B cell (primary cell): ENCODE measurements around the gene FADS1. TPM values are rescaled to one million over a fixed set of nuclear protein-coding genes. Genes with fewer than 3 reads are reported as not detected.

Source experiments
- ATAC-seq: fragments of 200-7000 bp; cut with Tn5 transposase; one replicate; pipeline ENCODE4 v1.10.0; 2021; ENCODE audit warnings: low read depth, mild to moderate bottlenecking, moderate number of reproducible peaks, moderate library complexity
- CTCF ChIA-PET: fragments of 350-600 bp; sonication (Branson Sonifier 250); formaldehyde crosslinking; loops from one replicate; lab custom pipeline; 2021; ENCODE audit warnings: antibody characterized with exemption, inconsistent platforms; lab: Charles Lee
- POLR2A ChIA-PET: fragments of 350-600 bp; sonication (Branson Sonifier 250); formaldehyde crosslinking; loops from one replicate; lab custom pipeline; 2021; ENCODE audit warnings: antibody characterized with exemption; lab: Charles Lee
- DNase-seq: peaks from one replicate; pipeline ENCODE4 v3.0.0; 2013
- H2AFZ ChIP-seq: 2 replicates; pipeline ENCODE4 v1.6.1; 2012; ENCODE audit warnings: mild to moderate bottlenecking, low read depth, low read length; ENCODE audit not compliant: insufficient read depth, poor library complexity, severe bottlenecking
- H3K27ac ChIP-seq, 2 donors: 1 replicate in 1 of 2; 2 replicates in 1 of 2; pipeline ENCODE4 v1.5.1; 2012 to 2013; ENCODE audit warnings: low read length in 2 of 2, mild to moderate bottlenecking in 2 of 2, moderate library complexity in 1 of 2
- H3K27me3 ChIP-seq, 4 experiments: fragments of 200-600 bp in 1 of 4; sonication (generic) in 1 of 4; replicated peaks in 1 of 4; 1 replicate in 2 of 4; 2 replicates in 2 of 4; pipeline versions ENCODE4 v1.6.1 to v1.7.0; 2013 to 2016; ENCODE audit warnings: low read length in 3 of 4, mild to moderate bottlenecking in 2 of 4, mixed read lengths in 1 of 4, moderate library complexity in 1 of 4; ENCODE audit not compliant: insufficient read depth in 4 of 4, control insufficient read depth in 3 of 4; ENCODE audit errors: control extremely low read depth in 1 of 4
- H3K36me3 ChIP-seq, 2 experiments: replicated peaks in 1 of 2; 1 replicate in 1 of 2; 2 replicates in 1 of 2; pipeline versions ENCODE4 v1.6.1 to v1.7.1; 2013; ENCODE audit warnings: low read length in 1 of 2; ENCODE audit not compliant: insufficient read depth in 2 of 2, control insufficient read depth in 1 of 2; ENCODE audit errors: control extremely low read depth in 1 of 2, extremely low read depth in 1 of 2
- H3K4me1 ChIP-seq, 2 donors: fragments of 200-600 bp in 1 of 2; sonication (generic) in 1 of 2; 1 replicate in 1 of 2; 2 replicates in 1 of 2; pipeline versions ENCODE4 v1.5.1 to v1.6.1; 2013 to 2017; ENCODE audit warnings: low read length in 2 of 2; ENCODE audit not compliant: control insufficient read depth in 2 of 2, insufficient read depth in 2 of 2
- H3K4me2 ChIP-seq: replicated peaks from 2 replicates; pipeline ENCODE3; 2012; ENCODE audit warnings: mild to moderate bottlenecking, low read depth, low read length; ENCODE audit not compliant: poor library complexity, severe bottlenecking
- H3K4me3 ChIP-seq, 5 experiments: fragments of 200-600 bp in 1 of 5; sonication (generic) in 1 of 5; 1 replicate in 3 of 5; 2 replicates in 2 of 5; pipeline versions ENCODE4 v1.5.1 to v1.7.0; 2011 to 2016; ENCODE audit warnings: low read length in 4 of 5, mild to moderate bottlenecking in 4 of 5, low read depth in 2 of 5, control low read depth in 1 of 5, moderate library complexity in 1 of 5; ENCODE audit not compliant: insufficient read depth in 1 of 5; ENCODE audit errors: control extremely low read depth in 1 of 5, extremely low read depth in 1 of 5
- H3K79me2 ChIP-seq: fragments of 200-600 bp; sonication (generic); one replicate; pipeline ENCODE4 v1.6.0; 2016; ENCODE audit warnings: low read length; ENCODE audit not compliant: control insufficient read depth, insufficient read depth
- H3K9ac ChIP-seq: fragments of 200-600 bp; sonication (generic); 2 replicates; pipeline ENCODE4 v1.6.1; 2017; ENCODE audit warnings: mild to moderate bottlenecking, low read length, moderate library complexity
- H3K9me3 ChIP-seq, 3 donors: one replicate each; pipeline versions ENCODE4 v1.6.1 to v1.7.1; 2013; ENCODE audit warnings: low read length in 2 of 3; ENCODE audit not compliant: control insufficient read depth in 2 of 3, insufficient read depth in 1 of 3; ENCODE audit errors: control extremely low read depth in 1 of 3
- H4K20me1 ChIP-seq: 2 replicates; pipeline ENCODE4 v1.6.0; 2012; ENCODE audit warnings: mild to moderate bottlenecking, low read length; ENCODE audit not compliant: insufficient read depth, control insufficient read depth, poor library complexity, severe bottlenecking
- H3K27ac Mint-ChIP-seq: one replicate; pipeline ENCODE4 v1.8.0; 2021; ENCODE audit warnings: mixed read lengths
- H3K27me3 Mint-ChIP-seq: one replicate; pipeline ENCODE4 v1.8.0; 2021; ENCODE audit warnings: mixed read lengths
- H3K4me1 Mint-ChIP-seq: one replicate; pipeline ENCODE4 v1.8.0; 2021; ENCODE audit warnings: mixed read lengths
- H3K4me3 Mint-ChIP-seq: one replicate; pipeline ENCODE4 v1.8.0; 2021; ENCODE audit warnings: mixed read lengths
- H3K9me3 Mint-ChIP-seq: one replicate; pipeline ENCODE4 v1.8.0; 2022; ENCODE audit warnings: mixed read lengths; ENCODE audit not compliant: insufficient read depth
- EZH2 ChIP-seq: IDR thresholded peaks from 2 replicates; pipeline ENCODE4 v1.6.1; 2012; ENCODE audit warnings: borderline replicate concordance, low read depth, mild to moderate bottlenecking, moderate library complexity, low read length; ENCODE audit not compliant: insufficient read depth, poor library complexity, severe bottlenecking
- WGBS: methylation state at CpG from one replicate; pipeline ENCODE4 v1.1.5; 2013; ENCODE audit warnings: missing lambda C conversion rate; ENCODE audit not compliant: insufficient coverage; 5-methylcytosine and 5-hydroxymethylcytosine counted together
- intact Hi-C: fragments of 100-400 bp; cut with micrococcal nuclease; formaldehyde crosslinking; loops from one replicate; pipeline ENCODE4 v1.10.0; 2022
- polyA plus RNA-seq: library from polyadenylated mRNA; depleted of rRNA; stranded (reverse); fragments of >200 nt; gene quantifications from 2 replicates; pipeline ENCODE4 v1.2.3, GENCODE V29; 2012
- total RNA-seq, 2 donors: library from RNA; stranded (reverse); fragments of 120-200 nt in 1 of 2; gene quantifications; 1 replicate in 1 of 2; 2 replicates in 1 of 2; pipeline versions ENCODE4 v1.2.3 to v1.2.4, GENCODE V29; 2013 to 2022
- TF ChIP-seq, protein P1 (sequence below): fragments of 200-600 bp; IDR thresholded peaks from one replicate; pipeline ENCODE4 v1.8.0; 2022; ENCODE audit warnings: antibody characterized with exemption, mild to moderate bottlenecking

FADS1 gene
- total and polyA plus RNA-seq, 2 donors (not counting 1 experiment from before 2014, with no cell fraction given) = 0.39 to 15.6 TPM

DNA sequence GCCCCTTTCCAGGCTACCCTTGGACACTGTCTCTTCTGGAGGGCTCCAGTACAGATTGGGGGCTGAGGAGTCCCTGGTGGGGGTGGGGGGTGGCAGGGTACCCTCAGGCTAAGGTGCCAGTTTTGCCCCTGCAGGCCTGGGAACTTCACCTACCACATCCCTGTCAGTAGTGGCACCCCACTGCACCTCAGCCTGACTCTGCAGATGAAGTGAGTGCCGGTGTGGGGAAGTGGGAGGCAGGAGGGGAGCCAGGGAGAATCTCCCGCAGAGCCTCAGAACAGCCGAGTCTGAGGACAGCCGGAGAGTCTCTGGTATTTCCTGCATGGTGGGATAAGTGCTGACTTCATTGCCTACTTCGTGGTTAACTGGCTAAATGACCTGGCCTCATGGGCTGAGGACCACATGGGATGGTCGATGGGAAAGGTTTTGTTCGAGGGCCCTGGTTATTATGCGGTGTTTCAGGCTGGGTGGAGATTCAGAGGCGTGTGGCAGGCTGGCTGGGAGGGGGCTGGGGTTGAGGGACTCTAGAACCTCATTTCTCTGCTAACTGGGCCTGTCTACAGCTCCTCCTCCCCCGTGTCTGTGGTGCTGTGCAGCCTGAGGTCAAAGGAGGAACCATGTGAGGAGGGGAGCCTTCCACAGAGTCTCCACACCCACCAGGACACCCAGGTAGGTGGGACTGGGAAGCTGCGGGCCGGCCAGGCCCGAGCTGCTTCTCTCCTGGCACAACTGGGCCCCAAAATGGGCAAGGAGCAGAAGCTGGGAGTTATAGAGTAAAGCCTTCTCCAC lies 32.9 kb downstream of the FADS1 start:
- H3K27ac Mint-ChIP-seq = no peak overlapping the region
- H3K27ac ChIP-seq = no peak overlapping the region
- peaks cover 0 to under 1% (median 0%) of the 10 kb centered on the region in 4 experiments for H3K27me3 ChIP-seq
- no peak overlapping the region for H3K9ac ChIP-seq
- no peak for DNase-seq
- CTCF ChIA-PET = interaction anchor here (1.4 kb wide), 1 partner anchor 13 kb away, joined by 5 read pairs; no protein-coding TSS in a partner anchor
- H3K4me3 Mint-ChIP-seq = no peak overlapping the region
- peaks cover 0 to 27% of the 10 kb centered on the region in 2 experiments for H3K36me3 ChIP-seq
- H3K4me1 ChIP-seq = peaks cover 9 to 12% of the 10 kb centered on the region in 2 donors
- H4K20me1 ChIP-seq = peaks cover 11% of the 10 kb centered on the region
- peaks cover 2% of the 10 kb centered on the region for H3K79me2 ChIP-seq
- WGBS = 79% methylated on average over 10 of the region's 13 CpGs
- no peak for ATAC-seq
- H3K9me3 Mint-ChIP-seq = no peaks in the 10 kb centered on the region
- no peaks in the 10 kb centered on the region for H3K9me3 ChIP-seq
- H3K4me3 ChIP-seq = no peak overlapping the region
- no peak for TF ChIP-seq EZH2
- TF ChIP-seq, protein P1, sequence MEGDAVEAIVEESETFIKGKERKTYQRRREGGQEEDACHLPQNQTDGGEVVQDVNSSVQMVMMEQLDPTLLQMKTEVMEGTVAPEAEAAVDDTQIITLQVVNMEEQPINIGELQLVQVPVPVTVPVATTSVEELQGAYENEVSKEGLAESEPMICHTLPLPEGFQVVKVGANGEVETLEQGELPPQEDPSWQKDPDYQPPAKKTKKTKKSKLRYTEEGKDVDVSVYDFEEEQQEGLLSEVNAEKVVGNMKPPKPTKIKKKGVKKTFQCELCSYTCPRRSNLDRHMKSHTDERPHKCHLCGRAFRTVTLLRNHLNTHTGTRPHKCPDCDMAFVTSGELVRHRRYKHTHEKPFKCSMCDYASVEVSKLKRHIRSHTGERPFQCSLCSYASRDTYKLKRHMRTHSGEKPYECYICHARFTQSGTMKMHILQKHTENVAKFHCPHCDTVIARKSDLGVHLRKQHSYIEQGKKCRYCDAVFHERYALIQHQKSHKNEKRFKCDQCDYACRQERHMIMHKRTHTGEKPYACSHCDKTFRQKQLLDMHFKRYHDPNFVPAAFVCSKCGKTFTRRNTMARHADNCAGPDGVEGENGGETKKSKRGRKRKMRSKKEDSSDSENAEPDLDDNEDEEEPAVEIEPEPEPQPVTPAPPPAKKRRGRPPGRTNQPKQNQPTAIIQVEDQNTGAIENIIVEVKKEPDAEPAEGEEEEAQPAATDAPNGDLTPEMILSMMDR = no peak
- no peak overlapping the region for H2AFZ ChIP-seq
- no peaks in the 10 kb centered on the region for H3K27me3 Mint-ChIP-seq
- intact Hi-C loops = no loop called here
- H3K4me2 ChIP-seq = no peak overlapping the region
- POLR2A ChIA-PET = no interaction called here
- H3K4me1 Mint-ChIP-seq = peaks cover 4% of the 10 kb centered on the region

- Mint-ChIP-seq H3K27ac (no peak overlapping the region), H3K27me3 (peaks cover 5% of the 10 kb centered on the region), H3K4me3 (no peak overlapping the region), H3K9me3 (no peaks in the 10 kb centered on the region), H3K4me1 (peaks cover 8% of the 10 kb centered on the region)
- WGBS = 96% methylated on average over 11 of the region's 11 CpGs
- no peaks in the 10 kb centered on the region for H3K79me2 ChIP-seq
- no peak overlapping the region for H3K9ac ChIP-seq
- no peaks in the 10 kb centered on the region for H3K9me3 ChIP-seq
- ChIA-PET POLR2A (no interaction called here), CTCF (interaction anchor here (1.5 kb wide), 1 partner anchor 88 kb away, joined by 3 read pairs; no protein-coding TSS in a partner anchor)
- H2AFZ ChIP-seq = no peak overlapping the region
- no peak for TF ChIP-seq EZH2
- TF ChIP-seq, protein P1 = no peak
- peaks cover 0 to 4% (median 0%) of the 10 kb centered on the region in 4 experiments for H3K27me3 ChIP-seq
- H4K20me1 ChIP-seq = peaks cover 11% of the 10 kb centered on the region
- ATAC-seq = no peak
- no peak overlapping the region for H3K27ac ChIP-seq
- no peak overlapping the region for H3K4me3 ChIP-seq
- peaks cover 11 to 13% of the 10 kb centered on the region in 2 donors for H3K4me1 ChIP-seq
- no peak for DNase-seq
- intact Hi-C loops = no loop called here
- H3K4me2 ChIP-seq = no peak overlapping the region
- H3K36me3 ChIP-seq = peaks cover 0 to 17% of the 10 kb centered on the region in 2 experiments
Measured at GRCh38 chr11:61782841-61783240, 34.0 kb downstream of the FADS1 start.
